Activated CD4-positive, CD25-positive, alpha-beta regulatory T cell treated with anti-CD3 and anti-CD28 coated beads, Interleukin-2, amount 50 U/mL, for 24 hours (primary cell): ENCODE measurements around the gene NFX1.
"Not testable (repeated sequence)": the region's sequence is repeated elsewhere in the genome, so short reads cannot be mapped to it uniquely, and the experiment has no call there.

Experiments used
- ATAC-seq, 2 donors: fragments of 150-1000 bp; cut with Tn5 transposase; one replicate each; pipeline ENCODE4 v1.10.0; 2021; ENCODE audit warnings: mild to moderate bottlenecking in 1 of 2, moderate library complexity in 1 of 2

NFX1 gene

GRCh38 chr9:33311953-33312352 is 21.6 kb downstream of the NFX1 start:
- ATAC-seq = peak; percentile 41 to 78

- ATAC-seq = no peak
Observed at GRCh38 chr9:33315371-33315770, 25.1 kb downstream of the NFX1 start.

GRCh38 chr9:33317136-33317535 is 26.8 kb downstream of the NFX1 start:
- not testable (repeated sequence) for ATAC-seq

GRCh38 chr9:33318225-33318624 is 27.9 kb downstream of the NFX1 start:
- ATAC-seq = no peak

GRCh38 chr9:33318781-33319180 is 28.5 kb downstream of the NFX1 start:
- ATAC-seq = no peak

- ATAC-seq = no peak
Observed at GRCh38 chr9:33320230-33320567, 29.9 kb downstream of the NFX1 start.

GRCh38 chr9:33320568-33321261 is 30.4 kb downstream of the NFX1 start:
- ATAC-seq = peak in 1 of 2 donors; percentile 30

GRCh38 chr9:33329117-33329563 is 38.8 kb downstream of the NFX1 start:
- ATAC-seq = no peak

- ATAC-seq = no peak
Observed at GRCh38 chr9:33329979-33330378, 39.7 kb downstream of the NFX1 start.

GRCh38 chr9:33331377-33331891 is 41.1 kb downstream of the NFX1 start:
- no peak for ATAC-seq

GRCh38 chr9:33332011-33332410 is 41.7 kb downstream of the NFX1 start:
- no peak for ATAC-seq

- not testable (repeated sequence) for ATAC-seq
Observed at GRCh38 chr9:33332956-33333355, 42.6 kb downstream of the NFX1 start.

- no peak for ATAC-seq
Observed at GRCh38 chr9:33340186-33340585, 49.9 kb downstream of the NFX1 start.

- ATAC-seq = no peak
Observed at GRCh38 chr9:33341182-33341581, 50.9 kb downstream of the NFX1 start.

- ATAC-seq = no peak
Observed at GRCh38 chr9:33344145-33344544, 53.8 kb downstream of the NFX1 start.

- ATAC-seq = no peak
Observed at GRCh38 chr9:33346564-33346963, 56.2 kb downstream of the NFX1 start.

GRCh38 chr9:33348998-33349397 is 58.7 kb downstream of the NFX1 start:
- ATAC-seq = no peak

GRCh38 chr9:33349743-33350142 is 59.4 kb downstream of the NFX1 start:
- ATAC-seq = no peak

- ATAC-seq = no peak
Observed at GRCh38 chr9:33350310-33350709, 60.0 kb downstream of the NFX1 start.

GRCh38 chr9:33351547-33351946 is 61.2 kb downstream of the NFX1 start:
- ATAC-seq = no peak

GRCh38 chr9:33354651-33355211 is 64.4 kb downstream of the NFX1 start:
- no peak for ATAC-seq

- no peak for ATAC-seq
Observed at GRCh38 chr9:33355933-33356332, 65.6 kb downstream of the NFX1 start.

GRCh38 chr9:33358641-33359040 is 68.3 kb downstream of the NFX1 start:
- ATAC-seq = not testable (repeated sequence)

GRCh38 chr9:33364127-33364526 is 73.8 kb downstream of the NFX1 start:
- no peak for ATAC-seq

GRCh38 chr9:33364814-33365213 is 74.5 kb downstream of the NFX1 start:
- not testable (repeated sequence) for ATAC-seq
